SK-N-SH treated with all-trans-retinoic acid at 6 μM for 48 hours (cell line): ENCODE data around the gene PRDM8.

Experiments
- ATAC-seq: fragments of 200-7000 bp; cut with Tn5 transposase; 3 replicates; pipeline ENCODE4 v1.9.1; 2020; ENCODE audit warnings: mild to moderate bottlenecking, moderate library complexity
- ARNTL ChIP-seq: fragments of 450-650 bp; formaldehyde crosslinking; IDR thresholded peaks from 2 replicates; pipeline ENCODE4 v1.5.0; 2020; ENCODE audit warnings: low read depth, mild to moderate bottlenecking, moderate library complexity, borderline replicate concordance
- BACH2 ChIP-seq: fragments of 250-450 bp; sonication (Bioruptor Pico); IDR thresholded peaks from 2 replicates; pipeline ENCODE4 v1.9.0; 2021; ENCODE audit warnings: mild to moderate bottlenecking, borderline replicate concordance
- CREB5 ChIP-seq: fragments of 250-450 bp; sonication (Bioruptor Pico); IDR thresholded peaks from 2 replicates; pipeline ENCODE4 v1.5.1; 2020; ENCODE audit warnings: low read depth, mild to moderate bottlenecking, moderate library complexity
- CSDC2 ChIP-seq: fragments of 250-450 bp; sonication (Bioruptor Pico); IDR thresholded peaks from 2 replicates; pipeline ENCODE4 v1.5.0; 2020; ENCODE audit warnings: mild to moderate bottlenecking, moderate library complexity
- CSRNP3 ChIP-seq: fragments of 250-450 bp; sonication (Bioruptor Pico); IDR thresholded peaks from 2 replicates; pipeline ENCODE4 v1.5.1; 2021; ENCODE audit warnings: mild to moderate bottlenecking, moderate library complexity
- ESRRG ChIP-seq: fragments of 250-450 bp; sonication (Bioruptor Pico); IDR thresholded peaks from 2 replicates; pipeline ENCODE4 v1.6.1; 2021; ENCODE audit warnings: mild to moderate bottlenecking
- GLIS3 ChIP-seq: fragments of 250-450 bp; sonication (Bioruptor Pico); IDR thresholded peaks from 2 replicates; pipeline ENCODE4 v1.5.0; 2020; ENCODE audit warnings: mild to moderate bottlenecking, moderate library complexity
- ISL1 ChIP-seq: fragments of 250-450 bp; sonication (Bioruptor Pico); IDR thresholded peaks from 2 replicates; pipeline ENCODE4 v2.1.2; 2022; ENCODE audit warnings: mild to moderate bottlenecking, moderate library complexity
- OSR1 ChIP-seq: fragments of 250-450 bp; sonication (Bioruptor Pico); IDR thresholded peaks from 2 replicates; pipeline ENCODE4 v1.8.0; 2022; ENCODE audit warnings: moderate library complexity, mild to moderate bottlenecking, inconsistent platforms
- PATZ1 ChIP-seq: fragments of 250-450 bp; sonication (Bioruptor Pico); IDR thresholded peaks from 2 replicates; pipeline ENCODE4 v1.8.0; 2020; ENCODE audit warnings: mild to moderate bottlenecking, moderate library complexity, borderline replicate concordance
- POU6F1 ChIP-seq: fragments of 250-450 bp; sonication (Bioruptor Pico); IDR thresholded peaks from 2 replicates; pipeline ENCODE4 v1.8.0; 2021; ENCODE audit warnings: low read depth, mild to moderate bottlenecking, moderate library complexity, borderline replicate concordance
- PPARA ChIP-seq: fragments of 250-450 bp; sonication (Bioruptor Pico); IDR thresholded peaks from 2 replicates; pipeline ENCODE4 v1.5.0; 2020; ENCODE audit warnings: mild to moderate bottlenecking, borderline replicate concordance
- RARB ChIP-seq: fragments of 250-450 bp; sonication (Bioruptor Pico); IDR thresholded peaks from 2 replicates; pipeline ENCODE4 v1.8.0; 2021; ENCODE audit warnings: mild to moderate bottlenecking, moderate library complexity
- SNAI2 ChIP-seq: fragments of 250-450 bp; sonication (Bioruptor Pico); IDR thresholded peaks from 2 replicates; pipeline ENCODE4 v1.5.0; 2020; ENCODE audit warnings: mild to moderate bottlenecking, moderate library complexity
- TCF4 ChIP-seq: fragments of 250-450 bp; sonication (Bioruptor Pico); IDR thresholded peaks from 2 replicates; pipeline ENCODE4 v1.8.0; 2021; ENCODE audit warnings: mild to moderate bottlenecking, moderate library complexity, borderline replicate concordance
- TOX ChIP-seq: fragments of 250-450 bp; sonication (Bioruptor Pico); IDR thresholded peaks from 2 replicates; pipeline ENCODE4 v1.8.0; 2021; ENCODE audit warnings: mild to moderate bottlenecking, moderate library complexity, borderline replicate concordance
- ZC3H10 ChIP-seq: fragments of 250-450 bp; sonication (Bioruptor Pico); IDR thresholded peaks from 2 replicates; pipeline ENCODE4 v1.5.1; 2021; ENCODE audit warnings: mild to moderate bottlenecking, moderate library complexity
- ZFP3 ChIP-seq: fragments of 250-450 bp; sonication (Bioruptor Pico); IDR thresholded peaks from 2 replicates; pipeline ENCODE4 v1.5.0; 2020; ENCODE audit warnings: mild to moderate bottlenecking, moderate library complexity
- ZNF565 ChIP-seq: fragments of 450-650 bp; formaldehyde crosslinking; conservative IDR thresholded peaks from 2 replicates; pipeline ENCODE4 v1.5.0; 2020; ENCODE audit warnings: low read depth, mild to moderate bottlenecking, moderate library complexity
- ZNF70 ChIP-seq: fragments of 450-650 bp; formaldehyde crosslinking; IDR thresholded peaks from 2 replicates; pipeline ENCODE4 v1.5.0; 2020; ENCODE audit warnings: mild to moderate bottlenecking, moderate library complexity
- ZNF8 ChIP-seq: fragments of 450-650 bp; formaldehyde crosslinking; IDR thresholded peaks from 2 replicates; pipeline ENCODE4 v1.5.0; 2020; ENCODE audit warnings: mild to moderate bottlenecking, moderate library complexity

The PRDM8 gene

GRCh38 chr4:80237992-80238391 is 40.7 kb downstream of the PRDM8 start:
- ATAC-seq, result peak; percentile 86
- TF ChIP-seq ISL1 (CRISPR knock-in tag) (peak; percentile 92), TOX (CRISPR knock-in tag) (0 out of 2 replicates have a peak, but pooled peaks have one; percentile 47), CSDC2 (CRISPR knock-in tag) (0 out of 2 replicates have a peak, but pooled peaks have one; percentile 47), CSRNP3 (CRISPR knock-in tag) (no peak)

- TF ChIP-seq CSRNP3 (CRISPR knock-in tag) (no peak), ZFP3 (CRISPR knock-in tag) (no peak), GLIS3 (CRISPR knock-in tag) (no peak), ZC3H10 (CRISPR knock-in tag) (no peak), BACH2 (CRISPR knock-in tag) (no peak)
- peak; percentile 28 for ATAC-seq
Observed at GRCh38 chr4:80239480-80240150, 42.3 kb downstream of the PRDM8 start.

GRCh38 chr4:80240976-80241375 is 43.7 kb downstream of the PRDM8 start:
- peak; percentile 95 for TF ChIP-seq ISL1 (CRISPR knock-in tag)
- TF ChIP-seq OSR1 (CRISPR knock-in tag), result no peak
- no peak for TF ChIP-seq GLIS3 (CRISPR knock-in tag)
- TF ChIP-seq CREB5 (CRISPR knock-in tag), result peak; percentile 74; the same call in 1 of the 2 replicates
- TF ChIP-seq ESRRG (CRISPR knock-in tag), result no peak
- 0 out of 2 replicates have a peak, but pooled peaks have one; percentile 73 for TF ChIP-seq POU6F1
- TF ChIP-seq SNAI2 (CRISPR knock-in tag), result no peak
- TF ChIP-seq ZNF70 (CRISPR knock-in tag), result no peak
- no peak for TF ChIP-seq CSDC2 (CRISPR knock-in tag)
- ATAC-seq, result peak; percentile 14; the same call in 1 of the 3 replicates

- ATAC-seq, result no peak
- TF ChIP-seq POU6F1, result no peak
- no peak for TF ChIP-seq SNAI2 (CRISPR knock-in tag)
- TF ChIP-seq ARNTL (CRISPR knock-in tag), result no peak
- TF ChIP-seq PATZ1, result no peak
- no peak for TF ChIP-seq ZNF565 (CRISPR knock-in tag)
- no peak for TF ChIP-seq PPARA (CRISPR knock-in tag)
- TF ChIP-seq ZNF8 (CRISPR knock-in tag), result no peak
- no peak for TF ChIP-seq ZC3H10 (CRISPR knock-in tag)
- no peak for TF ChIP-seq RARB
- TF ChIP-seq CREB5 (CRISPR knock-in tag), result no peak
- no peak for TF ChIP-seq TCF4
- no peak for TF ChIP-seq ISL1 (CRISPR knock-in tag)
Observed at GRCh38 chr4:80243274-80244018, 46.1 kb downstream of the PRDM8 start.
